Kasumi-1 (cell line): Measurements from ENCODE around the gene LRRC59.

ENCODE experiments used
- DNase-seq, 2 experiments: peaks; one replicate each; lab custom pipeline; 2025; lab: John Stamatoyannopoulos, UW

The LRRC59 gene

GRCh38 chr17:50386510-50386909 lies 10.8 kb downstream of the LRRC59 start:
- no peak for DNase-seq

GRCh38 chr17:50382931-50383330 lies 14.4 kb downstream of the LRRC59 start:
- DNase-seq = no peak

GRCh38 chr17:50381920-50382319 lies 15.4 kb downstream of the LRRC59 start:
- DNase-seq = no peak

GRCh38 chr17:50381260-50381815 lies 16.0 kb downstream of the LRRC59 start:
- DNase-seq = no peak

- peak; percentile 20 to 26 for DNase-seq
These were observed 16.7 kb downstream of the LRRC59 start for GRCh38 chr17:50380369-50381259.

- no peak for DNase-seq
These were observed 17.8 kb downstream of the LRRC59 start for GRCh38 chr17:50379351-50380132.

- no peak for DNase-seq
These were observed 21.3 kb downstream of the LRRC59 start for GRCh38 chr17:50375858-50376538.

GRCh38 chr17:50373705-50374104 lies 23.6 kb downstream of the LRRC59 start:
- no peak for DNase-seq

- DNase-seq = peak; percentile 99
These were observed 24.4 kb downstream of the LRRC59 start, which contains the start of the genes EME1 and MRPL27 for GRCh38 chr17:50372758-50373556. TSS of gene EME1 (plus strand) at chr17:50373229. CDS start at chr17:50375209, 1,980 bp downstream. TSS of gene MRPL27 (minus strand) at chr17:50373184. CDS start at chr17:50373170, 14 bp downstream.

GRCh38 chr17:50372222-50372757 lies 25.0 kb downstream of the LRRC59 start:
- no peak for DNase-seq

GRCh38 chr17:50371526-50371925 lies 25.8 kb downstream of the LRRC59 start:
- DNase-seq = no peak

GRCh38 chr17:50370052-50370451 lies 27.3 kb downstream of the LRRC59 start:
- DNase-seq = no peak

GRCh38 chr17:50367401-50367800 lies 29.9 kb downstream of the LRRC59 start:
- no peak for DNase-seq

GRCh38 chr17:50365649-50366393 lies 31.5 kb downstream of the LRRC59 start:
- DNase-seq = no peak

GRCh38 chr17:50365165-50365564 lies 32.2 kb downstream of the LRRC59 start:
- no peak for DNase-seq

GRCh38 chr17:50364715-50365114 lies 32.6 kb downstream of the LRRC59 start:
- DNase-seq = no peak

GRCh38 chr17:50364061-50364458 lies 33.3 kb downstream of the LRRC59 start:
- no peak for DNase-seq

- DNase-seq = peak in 1 of 2 experiments; percentile 11
These were observed 33.9 kb downstream of the LRRC59 start for GRCh38 chr17:50363217-50364060.

GRCh38 chr17:50362661-50363060 lies 34.7 kb downstream of the LRRC59 start:
- no peak for DNase-seq
